Nephron (organoid): ENCODE measurements around the gene ABLIM2.
"Not testable (repeated sequence)": the region's sequence is repeated elsewhere in the genome, so short reads cannot be mapped to it uniquely, and the experiment has no call there.

Experiments used
- H3K27ac Mint-ChIP-seq, 3 experiments: 2 replicates each; pipeline ENCODE4 v1.8.0; 2020; ENCODE audit warnings: mixed read lengths in 3 of 3, mild to moderate bottlenecking in 2 of 3, moderate library complexity in 1 of 3
- H3K27me3 Mint-ChIP-seq: 2 replicates; pipeline ENCODE4 v1.8.0; 2021; ENCODE audit warnings: low read depth, mild to moderate bottlenecking, moderate library complexity, mixed read lengths
- H3K36me3 Mint-ChIP-seq: 2 replicates; pipeline ENCODE4 v1.8.0; 2020; ENCODE audit warnings: low read depth, mixed read lengths
- H3K4me1 Mint-ChIP-seq: 2 replicates; pipeline ENCODE4 v1.8.0; 2020; ENCODE audit warnings: mixed read lengths
- H3K4me3 Mint-ChIP-seq, 3 experiments: 2 replicates each; pipeline ENCODE4 v1.8.0; 2020; ENCODE audit warnings: mild to moderate bottlenecking in 3 of 3, mixed read lengths in 3 of 3, moderate library complexity in 2 of 3
- H3K9me3 Mint-ChIP-seq: 2 replicates; pipeline ENCODE4 v1.8.0; 2020; ENCODE audit warnings: mixed read lengths
- TF ChIP-seq, protein P1 (sequence below), 3 experiments: fragments of 200-600 bp; sonication (generic); IDR thresholded peaks; one replicate each; pipeline ENCODE4 v1.5.0; 2021; ENCODE audit warnings: antibody characterized with exemption in 3 of 3; ENCODE audit not compliant: unreplicated experiment in 3 of 3

The ABLIM2 gene

DNA sequence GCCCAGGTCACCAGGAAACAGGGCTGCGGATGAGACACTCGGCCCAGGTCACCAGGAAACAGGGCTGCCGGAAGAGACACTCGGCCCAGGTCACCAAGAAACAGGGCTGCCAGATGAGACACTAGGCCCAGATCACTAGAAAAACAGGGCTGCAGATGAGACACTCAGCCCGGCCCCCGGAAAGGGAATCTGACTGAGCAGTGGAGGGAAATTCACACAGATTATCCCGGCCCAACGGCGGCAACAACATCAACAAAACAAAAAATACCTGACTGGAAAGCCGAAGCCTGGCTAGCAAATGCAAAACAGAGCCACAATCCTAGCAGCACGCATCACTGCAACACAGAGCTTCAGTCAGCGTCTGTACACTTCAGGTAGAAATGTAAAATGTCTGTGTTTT, 239.6 kb downstream of the ABLIM2 start:
- Mint-ChIP-seq H3K27ac (peak overlapping the region in 2 of 3 experiments; percentile 31 to 41), H3K4me3 (no peak overlapping the region)

DNA sequence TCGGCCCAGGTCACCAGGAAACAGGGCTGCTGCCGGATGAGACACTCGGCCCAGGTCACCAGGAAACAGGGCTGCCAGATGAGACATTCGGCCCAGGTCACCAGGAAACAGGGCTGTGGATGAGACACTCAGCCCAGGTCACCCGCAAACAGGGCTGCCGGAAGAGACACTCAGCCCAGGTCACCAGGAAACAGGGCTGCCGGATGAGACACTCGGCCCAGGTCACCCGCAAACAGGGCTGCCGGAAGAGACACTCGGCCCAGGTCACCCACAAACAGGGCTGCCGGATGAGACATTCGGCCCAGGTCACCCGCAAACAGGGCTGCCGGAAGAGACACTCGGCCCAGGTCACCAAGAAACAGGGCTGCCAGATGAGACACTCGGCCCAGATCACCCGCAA, 240.4 kb downstream of the ABLIM2 start:
- H3K27ac Mint-ChIP-seq, result peak overlapping the region in 2 of 3 experiments; percentile 15 to 41
- H3K4me3 Mint-ChIP-seq, result not testable (repeated sequence)

More for the DNA sequence above, 239.6 kb downstream of the ABLIM2 start:
- no peaks in the 10 kb centered on the region for H3K36me3 Mint-ChIP-seq
- TF ChIP-seq, protein P1, sequence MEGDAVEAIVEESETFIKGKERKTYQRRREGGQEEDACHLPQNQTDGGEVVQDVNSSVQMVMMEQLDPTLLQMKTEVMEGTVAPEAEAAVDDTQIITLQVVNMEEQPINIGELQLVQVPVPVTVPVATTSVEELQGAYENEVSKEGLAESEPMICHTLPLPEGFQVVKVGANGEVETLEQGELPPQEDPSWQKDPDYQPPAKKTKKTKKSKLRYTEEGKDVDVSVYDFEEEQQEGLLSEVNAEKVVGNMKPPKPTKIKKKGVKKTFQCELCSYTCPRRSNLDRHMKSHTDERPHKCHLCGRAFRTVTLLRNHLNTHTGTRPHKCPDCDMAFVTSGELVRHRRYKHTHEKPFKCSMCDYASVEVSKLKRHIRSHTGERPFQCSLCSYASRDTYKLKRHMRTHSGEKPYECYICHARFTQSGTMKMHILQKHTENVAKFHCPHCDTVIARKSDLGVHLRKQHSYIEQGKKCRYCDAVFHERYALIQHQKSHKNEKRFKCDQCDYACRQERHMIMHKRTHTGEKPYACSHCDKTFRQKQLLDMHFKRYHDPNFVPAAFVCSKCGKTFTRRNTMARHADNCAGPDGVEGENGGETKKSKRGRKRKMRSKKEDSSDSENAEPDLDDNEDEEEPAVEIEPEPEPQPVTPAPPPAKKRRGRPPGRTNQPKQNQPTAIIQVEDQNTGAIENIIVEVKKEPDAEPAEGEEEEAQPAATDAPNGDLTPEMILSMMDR (IDR thresholded peaks at IDR 0.05; ENCODE audit: unreplicated experiment in 3 of 3), result no peak
- H3K4me1 Mint-ChIP-seq, result peaks cover 33% of the 10 kb centered on the region
- no peaks in the 10 kb centered on the region for H3K27me3 Mint-ChIP-seq
- no peaks in the 10 kb centered on the region for H3K9me3 Mint-ChIP-seq

DNA sequence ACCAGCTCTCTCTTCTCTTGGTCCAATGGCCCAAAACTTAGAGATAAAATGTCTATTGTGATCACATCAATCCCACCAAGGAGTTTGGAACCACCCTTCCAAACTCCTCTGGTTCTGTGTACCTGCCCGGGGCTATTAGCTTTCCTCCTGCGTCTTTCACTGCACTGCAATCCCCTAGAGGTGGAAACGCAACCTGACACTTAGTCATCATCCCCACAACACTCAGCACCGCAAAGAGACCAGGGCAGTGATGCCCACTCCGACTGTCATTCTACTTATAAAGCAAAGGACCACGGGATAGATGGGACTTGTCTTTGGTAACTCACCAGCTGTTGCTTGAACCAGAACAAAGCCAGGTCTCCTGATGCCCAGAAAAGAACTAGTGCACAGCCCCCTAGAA, 240.9 kb downstream of the ABLIM2 start:
- TF ChIP-seq, protein P1 (IDR thresholded peaks at IDR 0.05; ENCODE audit: unreplicated experiment in 3 of 3), result no peak
- peak overlapping the region in 2 of 3 experiments; percentile 15 to 41 for H3K27ac Mint-ChIP-seq
- no peaks in the 10 kb centered on the region for H3K9me3 Mint-ChIP-seq
- H3K4me3 Mint-ChIP-seq, result no peak overlapping the region
- H3K4me1 Mint-ChIP-seq, result peaks cover 35% of the 10 kb centered on the region
- no peaks in the 10 kb centered on the region for H3K27me3 Mint-ChIP-seq
- H3K36me3 Mint-ChIP-seq, result no peaks in the 10 kb centered on the region

More for the DNA sequence above, 240.4 kb downstream of the ABLIM2 start:
- peaks cover 34% of the 10 kb centered on the region for H3K4me1 Mint-ChIP-seq
- not testable (repeated sequence) for H3K27me3 Mint-ChIP-seq, H3K9me3 Mint-ChIP-seq, H3K36me3 Mint-ChIP-seq

DNA sequence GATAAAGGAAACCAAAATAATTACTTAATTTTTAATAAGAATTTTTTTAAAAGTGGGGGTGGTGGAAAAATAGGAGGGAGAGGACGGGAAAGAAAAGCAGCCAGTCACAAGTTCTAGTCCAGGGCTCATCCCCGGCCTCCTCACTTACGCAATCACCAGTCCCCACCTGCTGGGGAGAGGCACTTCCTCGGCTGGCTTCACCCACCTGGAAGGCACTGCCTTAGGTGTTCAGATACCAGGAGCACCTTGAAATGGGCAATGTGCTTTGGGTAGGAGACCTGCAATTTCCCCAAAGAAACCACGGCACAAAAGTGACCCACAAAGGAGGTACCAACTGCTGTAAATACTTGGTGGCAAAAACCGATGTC, 242.8 kb downstream of the ABLIM2 start:
- TF ChIP-seq, protein P1 (IDR thresholded peaks at IDR 0.05; ENCODE audit: unreplicated experiment in 3 of 3), result no peak
- Mint-ChIP-seq H3K36me3 (no peaks in the 10 kb centered on the region), H3K27me3 (no peaks in the 10 kb centered on the region), H3K4me1 (peaks cover 53% of the 10 kb centered on the region), H3K9me3 (no peaks in the 10 kb centered on the region), H3K4me3 (no peak overlapping the region), H3K27ac (peak overlapping the region in 1 of 3 experiments; percentile 50)
